Stimulated activated CD8-positive, alpha-beta memory T cell treated with anti-CD3 and anti-CD28 coated beads, Interleukin-15, amount 100 ng/mL, for 24 hours (primary cell): ENCODE measurements around the gene CEP290.
"Not testable (repeated sequence)": the region's sequence is repeated elsewhere in the genome, so short reads cannot be mapped to it uniquely, and the experiment has no call there.

Source experiments
- DNase-seq: peaks from one replicate; pipeline ENCODE4 v3.0.0-alpha.2; 2020; ENCODE audit warnings: low read depth

Gene CEP290

DNA sequence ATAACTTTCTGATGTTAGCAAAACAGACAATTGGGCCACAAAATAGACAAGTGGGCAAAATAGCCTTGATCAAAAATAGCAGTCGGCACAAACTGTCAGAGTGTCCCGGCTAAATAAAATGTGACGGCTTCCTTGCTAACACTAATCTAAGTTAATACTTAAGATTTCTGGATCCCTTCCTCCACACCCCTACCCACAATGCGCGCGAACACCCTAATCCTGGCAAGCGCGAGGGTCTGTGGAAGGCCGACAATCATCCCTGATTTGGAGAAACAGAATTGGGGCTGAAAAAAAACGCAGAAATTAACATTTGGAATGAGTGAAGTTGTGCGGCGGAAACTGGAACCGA, 489 bp downstream of the CEP290 start:
- no peak for DNase-seq

DNA sequence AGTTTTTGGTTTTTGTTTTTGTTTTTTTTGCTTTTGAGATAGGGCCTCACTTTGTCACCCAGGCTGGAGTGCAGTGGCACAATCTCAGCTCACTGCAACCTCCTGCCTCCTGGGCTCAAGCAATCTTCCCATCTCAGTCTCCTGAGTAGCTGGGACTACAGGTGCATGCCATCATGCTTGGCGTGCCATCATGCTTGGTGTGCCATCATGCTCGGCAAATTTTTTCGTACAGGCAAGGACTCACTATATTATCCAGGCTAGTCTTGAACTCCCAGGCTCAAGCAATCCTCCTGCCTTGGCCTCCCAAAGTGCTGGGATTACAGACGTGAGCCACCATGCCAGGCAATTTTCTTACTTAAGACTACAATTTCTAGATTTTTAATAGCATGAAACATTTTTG, 2.2 kb downstream of the CEP290 start:
- not testable (repeated sequence) for DNase-seq

DNA sequence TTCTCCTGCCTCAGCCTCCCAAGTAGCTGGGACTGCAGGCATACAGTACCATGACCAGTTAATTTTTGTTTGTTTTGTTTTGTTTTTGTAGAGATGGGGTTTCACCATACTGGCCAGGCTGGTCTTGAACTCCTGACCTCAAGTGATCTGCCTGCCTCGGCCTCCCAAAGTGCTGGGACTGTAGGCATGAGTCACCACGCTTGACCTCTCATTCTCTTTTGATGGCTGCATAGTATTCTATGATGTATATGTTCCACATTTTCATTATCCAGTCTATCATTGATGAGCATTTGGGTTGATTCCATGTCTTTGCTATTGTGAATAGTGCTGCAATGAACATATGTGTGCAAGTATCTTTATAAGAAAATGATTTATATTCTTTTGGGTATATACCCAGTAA, 8.7 kb downstream of the CEP290 start:
- not testable (repeated sequence) for DNase-seq

DNA sequence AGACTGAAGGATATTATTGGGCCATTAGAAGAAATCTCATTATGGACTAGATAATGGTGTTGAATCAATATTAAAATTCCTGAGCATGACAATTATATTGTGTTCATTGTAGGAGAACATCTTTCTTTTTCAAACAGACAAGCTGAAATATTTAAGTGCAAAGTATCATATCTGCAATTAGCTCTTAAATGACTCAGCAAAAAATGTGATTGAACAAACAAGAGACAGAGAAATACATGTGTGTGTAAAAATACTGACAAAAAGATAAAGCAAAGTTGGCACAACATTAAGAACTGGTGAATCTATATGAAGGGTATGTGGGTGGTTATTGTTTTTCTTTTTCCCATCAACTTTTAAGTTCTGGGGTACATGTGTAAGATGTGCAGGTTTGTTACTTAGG, 9.5 kb downstream of the CEP290 start:
- no peak for DNase-seq

DNA sequence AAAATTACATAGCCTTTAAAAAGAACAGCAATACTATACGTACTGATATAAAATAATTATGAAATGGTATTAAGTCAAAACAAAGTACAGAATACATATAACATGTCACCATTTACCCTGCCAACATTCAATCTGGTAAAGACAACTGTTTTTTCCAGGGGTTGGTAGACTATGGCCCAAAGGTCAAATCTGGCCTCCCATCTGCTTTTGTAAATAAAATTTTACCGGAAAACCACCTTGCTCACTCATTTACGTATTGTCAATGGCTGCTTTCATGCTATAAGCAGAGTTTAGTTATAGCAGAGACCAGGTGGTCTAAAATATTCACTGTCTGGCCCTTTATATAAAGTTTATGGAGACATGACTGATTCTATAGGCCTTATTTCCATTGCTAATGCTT, 14.0 kb downstream of the CEP290 start:
- DNase-seq, result no peak

- DNase-seq, result no peak
These were observed 14.8 kb downstream of the CEP290 start for GRCh38 chr12:88127099-88127498.

GRCh38 chr12:88122666-88123065, 19.2 kb downstream of the CEP290 start:
- no peak for DNase-seq

DNA sequence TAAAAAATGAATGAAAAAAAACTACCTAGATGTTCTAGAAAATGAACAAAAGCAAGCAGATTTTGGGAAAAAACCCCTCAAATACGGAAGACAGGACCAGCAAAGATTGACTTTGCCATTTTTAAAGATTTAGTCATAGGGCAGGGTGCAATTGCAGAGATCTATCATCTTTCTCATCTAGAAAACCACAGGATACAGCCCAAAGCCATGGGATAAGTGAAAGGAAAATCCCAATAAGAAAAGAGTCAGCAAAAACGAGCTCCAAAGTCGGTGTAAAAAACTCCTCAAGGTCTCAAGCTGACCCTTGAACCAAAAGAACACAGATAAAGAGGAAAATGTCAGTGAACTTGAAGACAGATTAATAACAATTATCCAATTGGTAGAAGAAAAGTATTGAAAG, 28.0 kb downstream of the CEP290 start:
- no peak for DNase-seq

DNA sequence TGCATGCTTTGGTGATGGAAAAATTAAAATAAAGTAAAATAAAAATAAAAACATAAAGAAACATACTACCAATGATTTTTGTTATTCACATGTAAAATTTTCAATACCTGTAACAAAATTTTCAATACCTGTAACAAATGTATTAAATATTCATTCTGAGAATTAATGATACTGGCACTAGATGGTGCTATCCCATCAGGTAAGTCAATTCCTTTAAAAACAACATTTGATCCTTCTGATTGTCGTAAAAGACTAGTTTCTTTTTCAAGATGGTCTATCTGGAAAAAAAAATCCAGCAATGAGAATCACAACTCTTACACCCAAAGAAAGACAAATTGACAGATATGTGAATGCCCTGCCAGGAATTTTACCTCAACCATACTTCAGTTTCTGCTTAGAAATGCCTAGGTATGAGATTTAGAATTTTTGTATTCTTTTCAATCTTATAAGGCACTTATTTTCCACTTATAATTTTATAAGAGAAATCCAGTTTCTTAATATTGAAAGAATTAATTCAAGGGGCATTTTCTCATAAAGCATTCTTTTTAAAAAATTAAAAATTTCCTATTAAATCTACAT, 30.7 kb downstream of the CEP290 start:
- DNase-seq, result no peak

GRCh38 chr12:88108021-88108420, 33.9 kb downstream of the CEP290 start:
- no peak for DNase-seq

GRCh38 chr12:88093573-88093972, 48.3 kb downstream of the CEP290 start:
- DNase-seq, result no peak

- DNase-seq, result no peak
These were observed 49.1 kb downstream of the CEP290 start for GRCh38 chr12:88092771-88093170.

DNA sequence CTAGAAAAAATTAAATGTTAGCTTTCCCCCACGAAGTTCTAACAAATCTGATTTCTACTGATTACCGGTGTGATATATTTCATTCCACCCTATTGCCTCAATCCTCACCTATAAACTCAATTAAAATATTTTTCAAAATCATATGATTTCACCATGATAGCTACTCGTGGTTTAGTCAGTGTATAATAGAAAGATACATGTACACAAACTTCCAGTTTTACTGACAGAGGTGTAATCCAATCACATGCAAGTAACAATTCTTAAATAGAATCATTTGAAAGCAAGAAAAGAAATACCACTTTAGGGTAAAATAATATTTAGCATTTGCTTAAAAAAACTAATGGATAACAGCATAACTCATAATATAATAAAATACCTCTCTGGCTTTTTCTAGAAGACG, 57.7 kb downstream of the CEP290 start:
- no peak for DNase-seq

DNA sequence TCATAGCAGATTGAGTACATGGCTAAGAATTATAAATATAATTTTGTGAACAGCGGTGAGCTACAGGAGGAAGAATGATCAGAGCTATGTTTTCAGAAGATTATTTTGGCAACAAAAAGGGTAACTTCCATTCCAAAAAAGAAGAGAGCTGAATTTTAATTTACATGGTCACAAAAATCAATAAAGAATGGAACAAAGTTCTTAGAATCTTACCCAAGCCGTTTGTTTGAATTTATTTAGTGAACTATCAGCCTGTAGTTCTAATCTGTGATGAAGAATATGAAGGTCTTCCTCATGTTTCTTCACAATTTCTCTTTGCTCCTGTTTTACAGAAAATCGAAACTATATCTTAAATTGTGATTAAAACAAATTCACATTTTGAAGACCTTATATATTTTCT, 58.3 kb downstream of the CEP290 start:
- no peak for DNase-seq

- DNase-seq, result no peak
These were observed 60.6 kb downstream of the CEP290 start for GRCh38 chr12:88081247-88081646.

DNA sequence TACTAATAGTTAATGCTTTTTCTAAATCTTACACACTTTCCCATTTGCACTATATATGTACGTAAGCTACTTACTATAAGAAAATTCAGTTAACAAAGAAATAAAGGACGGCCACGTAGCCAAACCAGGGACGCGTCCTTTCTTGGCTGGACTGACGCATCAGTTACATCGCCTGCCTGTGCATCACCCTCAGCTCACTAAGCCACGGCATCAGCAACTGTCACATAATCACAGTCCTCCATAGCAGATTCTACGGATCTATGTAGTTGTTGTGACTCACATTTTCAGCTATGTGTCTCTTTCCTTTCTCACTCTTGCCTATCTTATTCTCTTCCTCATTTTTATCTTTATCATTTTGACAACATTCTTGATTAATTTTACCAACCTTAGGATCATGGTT, 74.6 kb downstream of the CEP290 start:
- DNase-seq, result no peak

DNA sequence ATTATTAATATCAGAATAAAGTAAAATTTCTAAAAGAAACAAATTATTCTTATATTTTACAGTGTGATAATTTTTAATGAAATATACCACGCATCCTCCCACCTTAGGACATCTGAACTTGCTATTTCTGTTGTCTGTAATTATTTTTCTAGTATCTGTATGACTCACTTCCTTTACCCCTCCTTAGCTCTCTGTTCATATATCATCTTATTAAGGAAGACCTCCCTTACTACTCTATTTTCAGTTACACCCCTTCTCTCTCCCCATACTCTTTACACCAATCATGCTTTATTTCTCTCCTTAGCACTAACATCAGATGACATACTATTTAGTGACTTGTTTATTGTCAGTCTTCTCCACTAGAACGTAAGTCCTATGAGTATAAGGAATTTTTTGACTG, 78.5 kb downstream of the CEP290 start:
- DNase-seq, result no peak

- no peak for DNase-seq
These were observed 79.4 kb downstream of the CEP290 start for GRCh38 chr12:88062474-88062873.

GRCh38 chr12:88058719-88059077, 83.2 kb downstream of the CEP290 start:
- DNase-seq, result no peak

DNA sequence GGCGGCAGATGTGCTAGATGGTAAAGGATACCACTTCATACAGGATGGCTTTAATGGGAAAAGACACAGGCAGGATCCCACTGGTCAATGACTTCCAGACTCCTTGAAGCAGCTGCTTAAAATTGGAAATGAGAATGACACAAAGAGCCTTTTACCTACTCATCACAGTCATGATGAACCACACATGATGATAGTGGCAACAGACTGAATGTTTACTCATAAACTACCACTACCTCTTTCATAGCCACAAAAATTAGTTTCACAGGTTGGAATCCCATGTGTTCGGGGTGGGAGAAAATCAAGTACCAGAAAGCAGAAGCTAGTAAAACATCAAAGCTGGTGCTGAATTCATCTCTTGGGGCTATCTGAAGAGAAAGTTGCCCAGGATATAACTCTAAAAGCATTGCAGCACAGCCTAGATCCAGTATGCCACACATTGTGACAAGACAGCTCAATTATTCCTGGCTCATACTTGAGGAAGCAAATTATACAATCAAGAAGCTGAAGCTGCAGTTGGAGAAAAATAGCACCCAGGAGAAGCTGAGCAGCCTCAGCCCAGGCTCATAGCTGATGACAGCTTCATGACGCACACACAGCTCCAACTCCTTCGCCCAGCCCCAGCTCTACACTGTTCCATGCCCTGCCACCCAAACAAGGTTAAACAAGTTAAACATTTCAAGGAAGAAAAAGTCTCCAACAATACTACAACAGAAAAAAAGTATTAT, 83.7 kb downstream of the CEP290 start:
- no peak for DNase-seq

DNA sequence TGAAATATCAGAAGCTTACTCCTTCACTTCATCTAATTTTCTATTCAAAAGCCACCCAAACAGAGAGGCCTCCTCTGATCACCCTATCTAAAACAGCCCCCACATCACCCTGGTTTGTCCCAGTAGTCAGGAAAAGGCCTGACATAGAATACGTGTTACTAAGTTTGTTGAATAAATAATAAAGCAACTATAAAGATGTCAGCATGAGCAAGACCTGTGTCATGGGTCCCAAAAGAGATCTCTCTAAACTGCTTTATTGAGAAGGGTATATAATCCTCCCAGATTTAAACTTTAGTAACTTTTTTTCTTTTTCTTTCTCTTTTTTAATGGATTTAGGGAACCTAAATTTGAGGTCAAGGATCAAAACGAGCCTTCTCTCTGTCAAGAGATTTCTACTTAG, 85.3 kb downstream of the CEP290 start:
- no peak for DNase-seq

DNA sequence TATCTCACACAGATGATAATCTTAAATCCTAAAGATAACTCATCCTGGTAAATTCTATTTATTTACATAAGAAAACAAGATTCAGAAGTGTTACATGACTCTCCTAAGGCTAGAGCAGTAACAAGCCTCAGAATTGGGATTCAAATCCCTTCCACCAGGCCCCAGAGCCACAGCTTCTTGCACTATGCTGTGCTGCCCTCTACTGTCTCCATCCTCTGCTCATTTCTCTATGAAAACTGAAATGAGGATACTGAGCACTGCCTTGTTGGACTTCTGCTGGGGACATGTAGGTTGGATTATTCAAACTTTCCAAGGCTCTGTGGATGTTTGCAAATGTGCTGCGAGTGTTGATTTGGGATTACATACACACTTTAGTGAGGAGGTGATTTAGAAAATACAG, 89.2 kb downstream of the CEP290 start:
- DNase-seq, result no peak

DNA sequence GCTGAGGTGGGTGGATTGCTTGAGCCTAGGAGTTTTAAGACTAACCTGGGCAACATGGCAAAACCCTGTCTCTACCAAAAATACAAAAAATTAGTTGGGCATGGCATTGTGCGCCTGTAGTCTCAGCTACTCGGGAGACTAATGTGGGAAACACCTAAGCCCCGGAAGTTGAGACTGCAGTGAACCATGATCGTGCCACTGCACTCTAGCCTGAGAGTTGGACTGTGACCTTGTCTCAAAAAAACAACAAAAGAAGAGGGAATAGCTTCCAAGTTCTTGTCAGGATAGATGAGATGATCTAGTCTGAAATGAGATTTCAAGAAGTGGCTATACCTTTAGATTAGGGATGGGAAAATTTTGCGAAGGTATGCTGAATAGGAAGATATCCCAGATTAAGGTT, 97.9 kb downstream of the CEP290 start:
- DNase-seq, result no peak

DNA sequence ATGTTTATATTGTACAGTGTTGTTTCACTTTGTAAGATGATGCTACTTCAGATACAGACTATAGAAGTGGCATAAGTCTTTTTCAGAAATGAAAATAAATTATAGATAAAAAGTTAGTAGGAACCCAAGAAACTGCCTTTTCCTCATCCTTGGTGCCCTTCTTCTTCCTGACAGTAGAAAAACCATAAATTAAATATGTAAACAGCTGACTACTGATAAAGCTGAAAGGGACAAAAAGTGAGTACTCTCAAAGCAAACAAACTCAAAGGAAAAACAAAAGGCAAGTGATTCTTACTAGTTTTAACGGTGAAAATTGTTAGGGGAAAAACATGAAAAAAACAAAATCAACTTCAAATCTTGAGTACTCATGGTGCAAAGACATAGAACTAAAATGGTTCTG, 104.1 kb downstream of the CEP290 start:
- no peak for DNase-seq
